Muscle layer of colon (tissue), 2 donors: Measurements from ENCODE around the gene POLR1G.
"Not testable (repeated sequence)": the region's sequence is repeated elsewhere in the genome, so short reads cannot be mapped to it uniquely, and the experiment has no call there.

Experiments used
- H3K27ac ChIP-seq: one replicate; pipeline ENCODE4 v1.7.0; 2013; ENCODE audit warnings: low read depth, mild to moderate bottlenecking, low read length, moderate library complexity
- H3K27me3 ChIP-seq, 2 donors: one replicate each; pipeline ENCODE4 v1.7.0; 2013; ENCODE audit warnings: low read length in 2 of 2, mild to moderate bottlenecking in 2 of 2; ENCODE audit not compliant: insufficient read depth in 2 of 2, control insufficient read depth in 1 of 2
- H3K36me3 ChIP-seq: one replicate; pipeline ENCODE4 v1.7.0; 2013; ENCODE audit warnings: mild to moderate bottlenecking, low read length; ENCODE audit not compliant: insufficient read depth
- H3K4me1 ChIP-seq: one replicate; pipeline ENCODE4 v1.7.0; 2013; ENCODE audit warnings: mild to moderate bottlenecking, low read length; ENCODE audit not compliant: insufficient read depth
- H3K4me3 ChIP-seq, 2 donors: one replicate each; pipeline ENCODE4 v1.7.0; 2013; ENCODE audit warnings: low read length in 2 of 2, low read depth in 1 of 2, mild to moderate bottlenecking in 1 of 2, moderate library complexity in 1 of 2
- H3K9ac ChIP-seq: one replicate; pipeline ENCODE4 v1.7.0; 2013; ENCODE audit warnings: low read length
- H3K9me3 ChIP-seq: one replicate; pipeline ENCODE4 v1.7.0; 2013; ENCODE audit warnings: mild to moderate bottlenecking, low read length
- donor health status: abdominal sarcoma.
- donor health status: Adenocarcinoma of cecum.

POLR1G gene

GRCh38 chr19:45410330-45410729 lies 3.9 kb downstream of the POLR1G start:
- H3K27me3 ChIP-seq, H3K9ac ChIP-seq, H3K4me3 ChIP-seq, H3K27ac ChIP-seq, H3K9me3 ChIP-seq: not testable (repeated sequence)
- Histone ChIP-seq H3K36me3 (peaks cover 22% of the 10 kb centered on the region), H3K4me1 (peaks cover 10% of the 10 kb centered on the region)

DNA sequence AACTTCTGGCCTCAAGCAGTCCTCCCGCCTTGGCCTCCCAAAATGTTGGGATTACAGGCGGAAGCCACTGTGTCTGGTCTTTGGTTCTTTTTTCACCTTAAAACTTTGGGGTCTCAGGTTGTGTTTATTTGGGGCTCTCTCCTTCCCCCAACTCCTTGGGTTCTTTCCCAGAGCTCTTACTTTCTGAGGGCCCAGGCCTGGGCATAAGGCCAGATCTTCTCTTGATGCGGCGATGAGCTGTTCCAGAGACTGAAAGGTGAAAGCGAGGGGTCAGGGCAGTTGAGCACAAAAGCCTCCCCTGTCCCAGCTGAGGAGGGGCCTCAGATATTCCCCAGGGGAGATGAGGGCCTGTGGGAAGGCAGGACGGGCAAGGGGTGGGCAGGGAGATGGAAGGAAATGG lies 7.1 kb downstream of the POLR1G start:
- Histone ChIP-seq H3K27me3 (no peaks in the 10 kb centered on the region), H3K9ac (no peak overlapping the region), H3K4me3 (no peak overlapping the region), H3K9me3 (no peaks in the 10 kb centered on the region), H3K4me1 (peaks cover 5% of the 10 kb centered on the region), H3K27ac (no peak overlapping the region), H3K36me3 (peaks cover 30% of the 10 kb centered on the region)

- peaks cover 37% of the 10 kb centered on the region for H3K36me3 ChIP-seq
- H3K27me3 ChIP-seq, result no peaks in the 10 kb centered on the region
- no peak overlapping the region for H3K9ac ChIP-seq
- H3K9me3 ChIP-seq, result no peaks in the 10 kb centered on the region
- H3K4me3 ChIP-seq, result no peak overlapping the region
- peaks cover 5% of the 10 kb centered on the region for H3K4me1 ChIP-seq
- H3K27ac ChIP-seq, result no peak overlapping the region
Observed at GRCh38 chr19:45414468-45414867, 8.0 kb downstream of the POLR1G start.

DNA sequence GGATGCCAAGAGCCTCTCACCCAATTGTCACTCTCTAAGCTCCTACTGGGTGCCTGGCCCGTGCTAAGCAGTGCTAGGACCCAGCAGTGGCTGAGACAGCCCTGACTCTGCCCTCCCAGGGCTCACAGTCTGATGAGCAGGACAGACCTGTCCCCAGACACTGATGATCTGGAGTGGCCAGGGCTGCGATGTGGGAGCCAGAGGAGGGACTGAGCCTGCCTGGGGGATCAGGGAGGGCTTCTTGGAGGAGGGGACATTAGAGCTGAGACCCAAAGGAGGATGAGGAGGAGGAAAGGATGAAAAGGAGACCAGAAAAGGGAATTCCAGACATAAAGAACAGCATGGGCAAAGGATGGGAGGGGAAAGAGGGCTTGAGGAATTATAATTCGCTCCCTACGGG lies 10.7 kb downstream of the POLR1G start:
- H3K27me3 ChIP-seq, result no peaks in the 10 kb centered on the region
- H3K4me3 ChIP-seq, result no peak overlapping the region
- no peak overlapping the region for H3K9ac ChIP-seq
- H3K9me3 ChIP-seq, result no peaks in the 10 kb centered on the region
- peaks cover 46% of the 10 kb centered on the region for H3K36me3 ChIP-seq
- H3K4me1 ChIP-seq, result peaks cover 5% of the 10 kb centered on the region
- H3K27ac ChIP-seq, result no peak overlapping the region

DNA sequence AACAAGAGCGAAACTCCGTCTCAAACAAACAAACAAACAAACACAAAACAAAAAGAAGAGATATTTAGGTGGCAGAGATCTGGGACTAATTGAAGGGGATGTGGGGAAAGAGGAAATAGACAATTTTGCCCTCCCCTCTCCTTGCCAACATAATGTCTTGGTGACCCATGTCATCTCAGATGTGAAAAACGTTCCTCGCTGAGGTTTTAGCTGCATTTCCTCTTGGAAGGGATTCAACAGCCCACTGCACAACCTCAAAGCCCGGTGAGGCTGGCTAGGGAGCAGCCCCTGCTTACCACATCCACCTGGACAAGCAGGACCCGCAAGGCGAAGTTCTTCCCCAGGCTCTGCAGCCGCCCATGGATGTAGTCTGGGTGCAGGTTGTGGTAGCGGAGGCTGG lies 12.4 kb downstream of the POLR1G start:
- Histone ChIP-seq H3K36me3 (peaks cover 36% of the 10 kb centered on the region), H3K9ac (no peak overlapping the region), H3K4me3 (no peak overlapping the region), H3K27ac (no peak overlapping the region), H3K9me3 (no peaks in the 10 kb centered on the region), H3K4me1 (peaks cover 12% of the 10 kb centered on the region), H3K27me3 (no peaks in the 10 kb centered on the region)

DNA sequence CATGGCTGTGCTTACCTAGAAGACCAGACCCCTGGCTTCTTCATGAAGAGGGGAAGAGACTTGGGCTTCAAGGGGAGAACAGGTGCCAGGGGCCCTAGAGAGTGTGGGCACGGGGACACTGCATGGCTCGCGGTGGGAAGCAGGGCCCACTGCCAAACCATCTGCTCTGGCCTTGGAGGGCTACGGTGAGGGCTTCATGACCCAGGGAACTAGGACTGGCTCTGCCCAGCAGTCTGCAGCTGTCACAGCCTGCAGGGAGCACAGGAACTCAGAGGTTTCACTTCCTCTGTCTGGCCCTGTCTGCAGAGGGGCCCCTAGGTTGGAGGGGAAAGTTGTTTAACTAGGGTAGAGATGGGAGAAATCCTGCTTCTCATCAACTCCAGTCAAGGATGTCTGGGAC lies 13.0 kb downstream of the POLR1G start:
- H3K36me3 ChIP-seq, result peaks cover 30% of the 10 kb centered on the region
- H3K27me3 ChIP-seq, result no peaks in the 10 kb centered on the region
- H3K4me1 ChIP-seq, result peaks cover 16% of the 10 kb centered on the region
- H3K27ac ChIP-seq, result no peak overlapping the region
- H3K9me3 ChIP-seq, result no peaks in the 10 kb centered on the region
- no peak overlapping the region for H3K9ac ChIP-seq
- no peak overlapping the region for H3K4me3 ChIP-seq

GRCh38 chr19:45419895-45420294 lies 13.5 kb downstream of the POLR1G start:
- no peaks in the 10 kb centered on the region for H3K27me3 ChIP-seq
- H3K27ac ChIP-seq, result no peak overlapping the region
- peaks cover 25% of the 10 kb centered on the region for H3K36me3 ChIP-seq
- H3K4me3 ChIP-seq, result no peak overlapping the region
- peaks cover 17% of the 10 kb centered on the region for H3K4me1 ChIP-seq
- H3K9me3 ChIP-seq, result no peaks in the 10 kb centered on the region
- H3K9ac ChIP-seq, result no peak overlapping the region

GRCh38 chr19:45420356-45420755 lies 13.9 kb downstream of the POLR1G start:
- Histone ChIP-seq H3K4me1 (peaks cover 17% of the 10 kb centered on the region), H3K9me3 (no peaks in the 10 kb centered on the region), H3K9ac (no peak overlapping the region), H3K27me3 (no peaks in the 10 kb centered on the region), H3K27ac (no peak overlapping the region), H3K4me3 (no peak overlapping the region), H3K36me3 (peaks cover 24% of the 10 kb centered on the region)

DNA sequence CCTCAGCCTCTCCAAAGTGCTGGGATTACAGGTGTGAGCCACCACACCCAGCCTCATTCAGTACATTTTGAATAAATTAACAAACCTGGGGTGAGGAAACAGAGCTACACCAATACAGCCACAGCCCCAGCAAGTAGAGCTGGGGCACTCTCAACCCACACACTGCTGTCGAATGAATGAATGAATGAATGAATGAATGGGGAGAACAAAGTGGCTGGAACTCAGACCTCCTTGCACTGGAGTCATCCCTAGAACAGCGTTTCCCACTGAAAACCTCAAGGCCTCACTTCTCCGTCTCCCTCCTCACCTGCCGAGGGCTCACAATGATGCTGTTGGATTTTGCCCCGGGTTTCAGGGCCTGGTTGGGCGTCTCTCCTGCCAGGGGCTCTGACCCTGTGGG lies 14.4 kb downstream of the POLR1G start:
- Histone ChIP-seq H3K4me1 (peaks cover 14% of the 10 kb centered on the region), H3K9ac (no peak overlapping the region)

DNA sequence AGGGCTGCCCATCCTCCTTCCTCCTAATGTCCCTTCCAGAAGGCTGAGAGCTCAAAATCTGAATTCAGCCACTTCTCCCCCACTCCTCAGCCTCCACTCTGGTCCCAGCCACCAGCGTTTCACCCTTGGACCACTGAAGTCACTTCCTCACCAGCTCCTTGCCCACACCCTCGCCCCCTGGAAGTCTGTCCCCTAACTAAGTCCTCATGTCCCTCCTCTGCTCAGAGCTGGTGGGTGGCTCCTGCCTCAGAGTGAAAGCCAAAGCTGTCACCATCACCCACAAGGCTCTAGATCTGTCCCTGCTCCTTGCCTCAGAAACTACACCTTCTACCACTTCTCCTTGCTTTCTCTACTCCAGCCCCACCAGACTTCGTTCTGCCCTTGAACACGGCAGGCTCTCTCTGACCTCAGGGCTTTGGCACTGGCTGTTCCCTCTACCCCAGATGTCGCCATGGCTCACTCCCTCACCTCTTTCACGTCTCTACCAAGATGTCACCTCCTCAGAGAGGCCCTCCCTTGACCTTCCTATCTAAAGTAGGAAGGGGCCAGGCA lies 15.6 kb downstream of the POLR1G start:
- H3K4me1 ChIP-seq, result peaks cover 11% of the 10 kb centered on the region
- no peak overlapping the region for H3K4me3 ChIP-seq
- H3K9ac ChIP-seq, result no peak overlapping the region
- no peaks in the 10 kb centered on the region for H3K27me3 ChIP-seq
- H3K9me3 ChIP-seq, result no peaks in the 10 kb centered on the region
- peaks cover 24% of the 10 kb centered on the region for H3K36me3 ChIP-seq
- no peak overlapping the region for H3K27ac ChIP-seq

More for the DNA sequence above, 14.4 kb downstream of the POLR1G start:
- H3K4me3 ChIP-seq, result no peak overlapping the region
- no peaks in the 10 kb centered on the region for H3K27me3 ChIP-seq
- no peaks in the 10 kb centered on the region for H3K9me3 ChIP-seq
- peaks cover 24% of the 10 kb centered on the region for H3K36me3 ChIP-seq
- no peak overlapping the region for H3K27ac ChIP-seq

DNA sequence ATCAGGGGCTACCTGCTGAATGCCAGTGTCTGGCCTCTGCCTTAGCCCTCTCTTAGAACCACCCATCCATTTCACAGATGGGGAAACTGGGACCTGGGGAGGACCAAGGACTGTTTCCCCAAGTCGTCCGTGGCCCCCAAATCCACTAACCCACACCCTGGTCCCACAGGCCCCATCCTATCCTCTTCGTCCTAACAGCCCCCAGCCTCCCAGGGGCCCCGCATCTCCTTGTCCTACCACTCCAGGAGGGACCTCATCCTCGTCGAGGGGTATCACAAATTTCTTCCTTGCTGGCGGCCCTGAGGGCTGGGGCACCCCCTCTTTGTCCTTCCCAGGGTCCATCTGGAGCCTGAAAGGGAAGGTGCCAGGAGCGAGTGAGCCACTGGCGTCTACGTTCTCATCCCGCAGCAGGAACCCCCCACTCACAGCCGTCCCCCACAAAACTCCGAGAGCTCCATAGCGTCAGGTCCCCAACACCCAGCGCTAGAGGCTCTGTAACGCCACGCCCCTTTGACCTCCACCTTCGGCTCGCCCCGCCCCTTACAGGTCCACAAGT lies 16.7 kb downstream of the POLR1G start:
- H3K4me1 ChIP-seq, result peaks cover 11% of the 10 kb centered on the region
- H3K9me3 ChIP-seq, result no peaks in the 10 kb centered on the region
- H3K9ac ChIP-seq, result peak overlapping the region; percentile 60
- H3K4me3 ChIP-seq, result peak overlapping the region; percentile 77 to 81
- H3K27ac ChIP-seq, result peak overlapping the region; percentile 93
- H3K36me3 ChIP-seq, result peaks cover 16% of the 10 kb centered on the region
- H3K27me3 ChIP-seq, result no peaks in the 10 kb centered on the region

DNA sequence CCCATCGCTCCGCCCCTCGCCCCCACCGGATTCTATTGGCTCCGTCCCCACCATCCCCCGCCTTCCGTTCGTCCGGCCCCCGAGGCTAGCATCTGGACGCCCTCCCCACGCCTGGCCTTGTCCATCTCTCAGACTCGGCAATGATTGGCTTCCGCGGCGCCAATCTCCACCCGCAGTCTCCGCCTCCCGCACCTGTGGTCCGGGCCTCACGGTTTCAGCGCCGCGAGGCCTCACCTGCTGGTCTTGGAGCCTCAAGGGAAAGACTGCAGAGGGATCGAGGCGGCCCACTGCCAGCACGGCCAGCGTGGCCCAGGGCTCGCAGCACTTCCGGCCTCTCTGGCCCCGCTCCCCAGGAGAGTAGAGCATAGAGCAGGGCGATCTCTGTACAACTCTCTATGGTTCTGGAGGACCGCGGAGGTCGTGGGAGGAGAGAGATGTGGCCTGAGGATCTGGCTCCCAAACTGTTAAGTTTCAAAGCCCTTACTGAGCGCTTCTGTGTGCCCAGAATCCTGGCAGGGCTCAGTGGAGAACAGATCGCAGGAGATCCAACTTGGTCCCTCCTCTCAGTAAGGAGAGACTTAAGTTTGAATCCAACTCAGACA lies 17.2 kb downstream of the POLR1G start, which contains the start of gene ERCC1:
TSS of gene ERCC1 (minus strand) at position 329 of the 602 bp plus-strand sequence. CDS start 543 bp downstream, outside the sequence.
- Histone ChIP-seq H3K9ac (peak within 1 kb of the TSS; percentile 60), H3K4me1 (peaks cover 11% of the 10 kb centered on the region), H3K9me3 (no peaks in the 10 kb centered on the region)

More for the DNA sequence above, 17.2 kb downstream of the POLR1G start, which contains the start of gene ERCC1:
- Histone ChIP-seq H3K4me3 (peak within 1 kb of the TSS; percentile 77 to 81), H3K36me3 (peaks cover 16% of the 10 kb centered on the region), H3K27ac (peak within 1 kb of the TSS; percentile 93), H3K27me3 (no peaks in the 10 kb centered on the region)
